Activated T-cell treated with anti-CD3 and anti-CD28 coated beads, Interleukin-2, amount 50 U/mL, for 1 hour (primary cell): ENCODE data around the gene ZNF354B.

ENCODE experiments used
- DNase-seq: peaks from one replicate; pipeline ENCODE4 v3.0.0-alpha.2; 2020

The ZNF354B gene

GRCh38 chr5:178883815-178884430 is 24.2 kb downstream of the ZNF354B start:
- DNase-seq: no peak

GRCh38 chr5:178895615-178896571 is 36.1 kb downstream of the ZNF354B start, which contains the start of gene ZFP2:
ZFP2 (plus strand) TSS chr5:178895913; CDS start chr5:178931314, 35,401 bp downstream.
- peak; percentile 34 for DNase-seq

GRCh38 chr5:178899289-178899688 is 39.5 kb downstream of the ZNF354B start:
- no peak for DNase-seq

GRCh38 chr5:178902849-178903248 is 43.1 kb downstream of the ZNF354B start:
- DNase-seq: no peak

GRCh38 chr5:178931846-178932760 is 72.3 kb downstream of the ZNF354B start:
- DNase-seq: no peak
